ENCODE measurements around the gene BTBD8.

Gene BTBD8

DNA sequence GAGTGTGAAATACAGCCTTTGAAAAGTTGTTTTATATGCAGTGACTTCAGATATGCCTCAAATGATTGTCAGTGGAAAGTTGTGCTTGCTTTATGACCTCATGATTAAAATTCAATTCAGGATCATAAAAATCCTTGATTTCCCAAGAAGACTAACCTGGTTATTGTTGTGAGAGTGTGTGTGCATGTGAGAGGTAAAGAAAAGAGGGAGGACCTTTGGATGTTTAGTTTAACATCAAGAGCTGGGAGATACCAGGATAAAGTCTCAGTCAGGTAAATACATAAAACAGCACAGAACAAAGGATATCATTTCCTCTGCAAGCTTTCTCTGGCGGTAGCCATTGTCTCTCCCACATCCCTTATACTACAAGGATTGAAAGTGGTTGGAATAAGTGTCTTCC is 14.4 kb downstream of the BTBD8 start:
- DNase-seq, result no peak

DNA sequence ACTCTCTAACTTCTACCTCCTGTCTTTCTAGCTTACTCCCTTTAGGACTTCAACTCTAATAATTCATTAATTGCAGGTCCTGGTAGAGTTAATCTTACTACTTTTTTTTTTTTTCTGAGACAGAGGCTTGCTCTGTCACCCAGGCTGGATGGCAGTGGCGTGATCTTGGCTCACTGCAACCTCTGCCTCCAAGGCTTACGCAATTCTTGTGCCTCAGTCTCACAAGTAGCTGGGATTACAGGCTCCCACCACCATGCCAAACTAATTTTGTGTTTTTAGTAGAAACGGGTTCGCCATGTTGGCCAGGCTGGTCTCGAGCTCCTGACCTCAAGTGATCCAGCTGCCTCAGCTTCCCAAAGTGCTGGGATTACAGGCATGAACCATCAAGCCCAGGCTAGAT is 15.7 kb downstream of the BTBD8 start:
- DNase-seq, result no peak

DNA sequence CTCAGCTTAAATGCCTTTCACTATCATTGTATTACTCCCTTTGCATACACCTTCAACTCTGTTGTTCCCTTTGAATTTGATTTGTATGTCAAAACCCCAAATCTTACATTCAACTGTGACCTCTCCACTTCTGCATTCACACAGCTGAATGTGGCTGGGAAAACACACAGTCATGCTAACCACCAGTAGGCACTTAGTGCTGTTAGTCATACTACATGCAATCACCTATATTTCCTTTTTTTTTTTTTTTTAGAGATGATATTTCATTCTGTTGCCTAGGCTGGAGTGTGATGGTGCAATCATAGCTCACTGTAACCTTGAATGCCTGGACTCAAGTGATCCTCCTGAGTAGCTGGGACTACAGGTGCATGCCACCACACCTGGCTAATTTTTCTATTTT is 16.2 kb downstream of the BTBD8 start:
- DNase-seq, result no peak

DNA sequence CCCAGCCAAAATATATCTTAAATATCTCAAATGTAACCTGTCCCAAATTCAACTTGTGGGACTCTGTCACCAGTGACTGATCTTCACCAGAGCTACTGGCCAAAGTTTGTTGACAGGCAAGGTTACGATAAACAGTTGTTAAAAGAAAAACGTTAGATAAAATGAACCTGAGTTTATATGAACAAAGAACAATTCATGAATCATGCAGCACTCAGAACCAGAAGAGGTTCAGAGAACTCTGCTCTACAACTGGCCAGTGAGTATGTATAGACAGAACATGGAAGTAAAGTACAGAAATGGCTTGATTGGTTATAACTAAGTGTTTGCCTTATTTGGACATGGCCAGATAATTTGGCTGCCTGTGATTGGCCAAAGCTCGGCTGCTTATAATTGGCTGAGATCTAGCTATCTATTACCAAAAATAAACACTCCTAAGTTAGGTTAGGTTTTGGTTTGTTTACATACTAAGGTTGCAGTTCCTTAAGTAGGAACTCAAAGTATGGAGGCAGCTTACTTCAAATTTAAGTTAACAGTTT is 25.5 kb downstream of the BTBD8 start:
- no peak for DNase-seq

DNA sequence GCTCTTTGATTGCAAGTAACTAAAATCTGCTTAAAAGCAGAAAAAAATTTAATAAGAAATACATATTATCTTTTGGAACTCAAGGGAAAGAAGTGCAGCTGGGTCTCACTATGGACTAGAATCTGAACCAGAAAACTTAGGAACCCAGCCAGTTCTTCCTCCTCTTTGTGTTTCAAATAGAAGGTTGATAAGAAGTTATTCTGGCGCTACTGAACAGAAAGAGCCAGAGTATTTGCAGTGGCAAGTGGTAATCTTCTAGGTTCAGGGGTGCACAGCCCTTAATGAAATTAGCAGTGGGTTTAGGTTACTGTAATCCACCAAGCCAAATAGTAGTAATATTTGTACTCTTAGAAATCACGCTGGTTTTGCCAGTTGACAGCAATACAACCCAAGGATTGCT is 28.5 kb downstream of the BTBD8 start:
- DNase-seq, result no peak

DNA sequence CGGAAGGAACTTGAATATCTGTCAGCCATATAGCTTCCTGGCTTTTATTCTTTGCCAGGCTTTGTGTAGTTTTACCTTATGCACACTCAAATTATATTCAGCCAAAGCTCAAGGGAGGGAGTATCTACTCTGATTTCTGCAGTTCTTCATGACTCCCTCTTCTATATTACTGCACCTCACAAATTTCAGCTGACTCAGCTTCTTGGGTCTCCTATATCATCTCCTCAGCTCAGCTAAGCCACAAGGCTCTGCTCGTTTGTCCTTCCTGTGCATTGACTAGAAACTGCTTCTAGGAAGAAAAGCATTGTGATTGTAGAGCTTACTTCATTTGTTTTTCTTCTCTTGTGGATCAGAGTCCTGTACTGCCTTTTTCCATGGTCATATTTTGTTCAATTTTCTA is 37.4 kb downstream of the BTBD8 start:
- DNase-seq, result no peak

DNA sequence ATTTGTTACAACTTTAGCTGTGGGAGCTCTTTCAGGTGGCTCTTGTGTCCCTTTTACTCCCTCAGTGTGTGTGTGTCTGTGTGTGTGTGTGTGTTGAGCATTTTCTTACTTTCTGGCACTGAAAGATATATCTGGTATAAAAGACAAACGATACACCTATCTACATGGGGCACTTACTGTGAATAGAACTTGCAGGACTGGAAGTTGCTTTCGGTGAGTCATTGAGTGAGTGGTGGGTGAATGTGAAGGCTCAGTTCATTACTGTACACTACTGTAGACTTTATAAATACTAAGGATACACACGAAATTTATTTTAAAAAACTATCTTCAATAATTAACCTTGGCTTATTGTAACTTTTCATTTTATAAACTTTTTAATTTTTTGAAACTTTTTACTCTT is 38.7 kb downstream of the BTBD8 start:
- no peak for DNase-seq

DNA sequence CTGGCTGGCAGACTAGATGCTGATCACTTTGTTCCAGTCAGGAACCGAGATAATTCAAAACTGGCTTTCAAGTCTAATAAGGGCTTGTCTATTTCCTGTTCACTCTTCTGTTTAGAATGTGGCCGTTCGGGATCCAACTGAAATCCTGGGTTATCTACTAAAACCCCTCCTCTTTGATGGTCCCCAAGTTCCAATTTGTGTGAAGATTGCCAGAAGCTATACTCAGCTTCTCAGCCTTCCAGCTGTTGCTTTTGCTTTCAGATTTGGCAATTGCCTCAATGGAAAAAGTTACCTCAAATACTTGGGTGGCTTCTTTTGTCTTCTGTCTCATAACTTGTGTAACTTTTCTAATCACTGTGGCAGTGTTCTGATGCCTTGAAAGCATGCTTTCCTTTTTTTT is 43.7 kb downstream of the BTBD8 start:
- DNase-seq, result no peak

DNA sequence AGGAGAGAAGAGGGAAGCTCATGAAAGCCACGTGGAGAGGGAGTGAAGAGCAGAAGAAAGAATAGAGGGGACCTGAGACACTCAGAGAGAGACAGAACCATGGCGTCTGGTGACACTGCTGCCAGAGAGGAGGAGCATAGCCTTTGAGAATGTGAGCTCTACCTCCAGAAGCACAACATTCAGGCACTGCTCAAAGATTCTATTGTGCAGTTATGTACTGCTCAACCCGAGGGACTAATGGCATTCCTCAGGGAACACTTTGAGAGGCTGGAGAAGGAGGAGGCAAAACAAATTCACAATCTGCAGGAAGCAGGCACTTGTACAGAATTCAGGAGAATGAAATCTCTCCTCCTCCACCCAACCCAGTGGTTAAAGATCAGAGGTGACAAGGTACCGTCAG is 45.1 kb downstream of the BTBD8 start:
- DNase-seq, result no peak

DNA sequence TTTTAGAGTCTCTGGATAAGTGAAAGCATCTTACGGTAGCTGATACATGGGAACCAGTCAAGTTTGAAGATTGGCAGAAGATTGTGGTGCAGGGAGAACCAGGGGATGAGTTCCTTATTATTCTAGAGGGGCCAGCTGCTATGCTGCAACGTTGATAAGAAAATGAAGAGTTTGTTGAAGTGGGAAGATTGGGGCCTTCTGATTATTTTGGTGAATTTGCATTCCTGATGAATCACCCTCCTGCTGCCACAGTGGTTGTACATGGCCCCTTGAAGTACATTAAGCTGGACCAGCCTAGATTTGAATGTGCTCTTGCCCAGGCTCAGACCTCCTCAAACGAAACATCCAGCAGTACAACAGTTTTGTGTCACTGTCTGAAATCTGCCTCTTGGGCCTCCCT is 45.9 kb downstream of the BTBD8 start:
- no peak for DNase-seq

DNA sequence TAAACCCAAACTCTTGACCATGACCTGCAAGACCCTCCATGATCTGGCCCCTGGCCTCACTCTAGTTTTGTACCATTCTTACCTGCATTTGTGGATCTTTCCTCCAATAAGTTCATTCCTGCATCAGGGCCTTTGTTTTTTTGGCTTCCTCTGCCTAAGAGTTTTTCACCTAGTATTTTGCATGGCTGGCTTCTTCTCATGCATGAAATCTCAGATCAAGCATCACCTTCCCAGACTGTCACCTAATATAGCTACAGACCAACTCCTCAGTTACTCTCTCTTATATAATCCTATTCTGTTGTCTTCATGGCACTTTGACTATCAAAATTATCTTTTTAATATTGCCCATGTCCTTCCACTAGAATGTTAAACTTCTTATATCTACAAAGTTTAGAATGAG is 54.2 kb downstream of the BTBD8 start:
- no peak for DNase-seq

DNA sequence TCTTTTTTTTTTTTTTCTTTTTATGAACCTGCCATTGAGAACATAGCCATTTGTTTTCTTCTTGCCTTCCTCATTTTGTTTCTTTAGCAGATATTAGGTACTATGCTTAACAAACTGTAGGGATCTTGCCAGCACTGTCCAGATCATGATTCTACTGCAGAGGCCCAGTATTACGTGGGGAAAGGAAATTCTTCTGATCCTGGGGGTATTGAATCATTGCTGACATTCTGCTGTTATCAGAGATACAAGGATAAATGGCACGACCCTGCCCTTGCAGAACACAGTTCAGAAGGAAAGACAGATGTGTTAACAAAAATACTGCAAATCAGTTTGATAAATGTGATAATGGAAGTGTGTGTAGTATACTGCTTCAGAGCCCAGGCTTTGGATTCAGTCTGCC is 56.2 kb downstream of the BTBD8 start:
- no peak for DNase-seq

DNA sequence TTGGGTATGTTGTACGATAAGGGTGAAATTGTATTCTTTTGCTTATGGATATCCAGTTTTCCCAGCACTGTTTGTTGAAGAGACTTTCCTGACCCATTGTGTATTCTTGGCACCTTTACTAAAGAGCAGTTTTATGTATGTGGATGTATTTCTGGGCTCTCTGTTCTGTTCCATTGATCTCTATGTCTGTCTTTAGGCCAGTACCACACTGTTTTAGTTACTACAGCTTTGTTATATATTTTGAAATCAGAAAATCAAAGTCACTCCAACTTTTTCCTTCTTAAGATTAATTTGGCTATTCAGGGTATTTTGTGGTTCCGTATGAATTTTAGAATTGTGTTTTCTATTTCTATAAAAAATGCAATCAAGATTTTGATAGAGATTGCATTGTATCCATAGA is 74.8 kb downstream of the BTBD8 start:
- no peak for DNase-seq

DNA sequence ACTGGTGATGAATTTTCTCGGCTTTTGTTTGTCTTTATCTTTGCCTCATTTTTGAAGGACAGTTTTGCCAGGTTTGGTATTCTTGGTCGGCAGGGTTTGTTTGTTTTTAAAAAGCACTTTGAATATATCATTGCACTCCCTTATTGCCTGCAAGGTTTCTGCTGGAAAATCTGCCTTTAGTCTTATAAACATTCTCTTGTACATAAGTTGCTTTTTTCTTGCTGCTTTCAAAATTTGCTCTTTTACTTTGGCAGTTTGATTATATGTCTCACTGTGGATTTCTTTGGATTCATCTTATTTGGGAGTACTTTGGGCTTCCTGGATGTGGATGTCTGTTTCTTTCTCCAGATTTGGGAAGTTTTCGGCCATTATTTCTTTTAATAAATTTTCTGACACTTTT is 79.4 kb downstream of the BTBD8 start:
- DNase-seq, result no peak

DNA sequence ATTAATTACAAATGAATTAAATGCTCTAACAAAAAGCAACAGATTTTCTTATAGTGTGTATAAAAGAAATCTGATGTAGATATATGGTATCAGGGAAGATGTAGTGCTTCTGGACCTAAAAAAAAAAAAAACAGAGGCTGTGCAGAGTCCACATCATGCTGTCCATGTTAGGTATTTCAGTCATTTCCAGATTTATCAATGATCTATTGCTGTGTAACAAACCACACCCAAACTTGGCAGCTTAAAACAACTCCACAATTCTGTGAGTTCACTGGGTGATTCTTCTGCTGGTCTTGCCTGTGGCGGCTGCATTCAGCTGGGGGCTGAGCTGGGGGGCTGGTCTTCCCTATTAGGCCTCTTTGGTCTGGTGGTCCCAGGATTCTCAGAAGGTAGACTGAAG is 85.2 kb downstream of the BTBD8 start:
- no peak for DNase-seq

DNA sequence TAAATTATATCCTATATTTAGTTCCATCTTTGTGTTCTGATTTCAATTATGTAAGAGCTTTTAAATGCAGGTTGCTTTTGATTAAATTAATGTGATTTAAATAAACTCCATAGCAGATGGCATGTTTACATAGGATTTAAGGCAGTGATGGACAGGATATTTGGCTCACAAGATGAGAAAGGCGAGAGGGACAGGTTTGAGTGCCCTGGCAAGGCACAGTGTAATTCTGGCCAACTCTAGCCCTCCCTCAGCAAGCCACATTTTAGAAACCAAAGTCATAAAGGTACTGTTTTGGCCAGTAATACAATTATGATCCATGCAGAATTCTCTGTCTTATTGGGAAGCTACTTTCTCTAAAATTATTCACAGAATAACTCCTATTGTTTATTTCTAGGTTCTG is 87.0 kb downstream of the BTBD8 start:
- DNase-seq, result no peak

DNA sequence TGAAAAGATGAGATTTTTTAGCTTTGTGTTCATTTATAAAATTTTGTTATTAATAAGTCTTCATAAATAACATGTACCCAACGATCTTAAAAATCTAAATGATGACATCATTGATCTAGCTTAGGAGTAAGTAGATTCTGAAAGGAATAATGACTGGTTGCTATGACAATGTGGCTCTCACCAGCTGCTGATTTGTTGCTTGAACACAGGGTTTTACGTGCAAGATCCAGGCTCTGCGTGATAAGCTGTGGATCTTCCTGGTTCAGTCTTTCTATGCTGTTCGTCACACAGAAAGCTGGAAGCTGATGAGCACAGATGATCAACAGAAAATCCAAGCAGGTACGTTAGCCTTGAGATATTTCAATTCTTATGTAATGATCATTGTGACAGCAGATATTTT is 88.5 kb downstream of the BTBD8 start:
- no peak for DNase-seq

DNA sequence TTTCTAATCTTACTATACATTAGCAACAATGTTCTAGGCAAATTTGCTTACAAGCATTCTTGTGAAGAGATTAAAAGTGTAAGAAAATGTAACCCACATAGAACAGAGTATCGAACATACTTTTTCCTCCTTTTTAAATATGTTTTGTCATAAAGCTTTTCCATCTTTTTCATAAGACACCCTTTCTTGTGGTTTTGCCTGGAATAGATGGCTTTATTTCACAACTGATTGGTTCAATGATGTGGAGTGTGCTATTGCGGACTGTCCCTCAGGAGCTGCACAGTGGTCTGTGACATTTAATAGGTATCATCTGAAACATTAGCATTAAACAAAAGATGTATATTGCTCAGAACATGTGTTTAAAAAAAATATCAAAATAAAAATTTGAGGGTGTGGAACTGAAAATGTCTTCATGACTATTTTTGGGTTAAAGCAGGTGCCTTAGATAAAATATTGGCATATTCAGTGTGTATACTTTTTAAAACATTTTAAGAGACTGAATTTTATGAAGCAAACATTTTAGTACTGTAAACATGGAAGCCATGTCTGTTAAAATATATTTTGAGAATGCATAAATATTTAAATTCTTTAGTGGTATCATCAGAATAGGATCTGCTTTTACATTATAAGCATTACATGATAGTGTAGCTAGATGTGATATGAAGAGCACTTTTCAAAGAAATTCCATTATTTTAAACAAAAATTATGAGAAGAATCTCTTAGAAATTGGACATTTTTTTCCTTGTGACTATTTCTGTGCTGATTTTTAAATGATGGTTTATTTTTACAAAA is 89.3 kb downstream of the BTBD8 start:
- DNase-seq, result no peak

DNA sequence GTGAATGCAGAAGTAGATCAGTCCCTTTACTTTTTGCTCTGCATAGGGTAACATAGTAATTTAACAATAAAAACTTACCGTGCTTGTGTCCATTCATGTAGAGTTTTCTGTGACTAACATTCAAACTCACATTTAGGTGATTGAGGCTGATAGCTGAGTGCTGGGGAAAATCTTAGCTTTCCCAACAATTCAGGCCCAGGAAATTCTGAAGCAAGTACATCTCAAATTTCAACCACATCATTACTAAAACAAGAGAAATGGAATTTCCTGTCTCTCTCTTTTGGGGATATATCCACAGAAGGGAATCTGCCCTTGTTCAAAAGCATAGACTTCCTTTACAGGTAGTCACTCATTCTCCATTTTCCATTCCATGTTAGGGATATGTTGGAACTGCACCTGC is 104.5 kb downstream of the BTBD8 start:
- DNase-seq, result no peak

DNA sequence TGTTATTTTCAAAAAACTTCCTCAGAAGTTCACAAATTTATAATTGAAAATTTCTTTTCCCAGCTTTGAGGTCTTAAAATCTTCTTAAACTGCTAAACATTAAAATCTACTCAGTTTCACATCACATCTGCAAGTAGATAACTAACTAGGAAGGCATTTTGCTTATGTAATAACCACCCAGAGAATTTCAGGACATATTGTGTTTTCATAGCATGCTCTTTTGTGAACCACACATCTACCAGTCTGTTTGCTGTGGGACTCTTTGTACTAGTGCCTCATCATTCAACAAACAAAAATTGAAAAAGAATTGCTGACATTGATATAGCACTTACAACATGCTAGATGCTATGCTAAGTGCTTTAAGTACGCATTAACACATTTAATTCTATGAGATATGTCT is 105.9 kb downstream of the BTBD8 start:
- no peak for DNase-seq

DNA sequence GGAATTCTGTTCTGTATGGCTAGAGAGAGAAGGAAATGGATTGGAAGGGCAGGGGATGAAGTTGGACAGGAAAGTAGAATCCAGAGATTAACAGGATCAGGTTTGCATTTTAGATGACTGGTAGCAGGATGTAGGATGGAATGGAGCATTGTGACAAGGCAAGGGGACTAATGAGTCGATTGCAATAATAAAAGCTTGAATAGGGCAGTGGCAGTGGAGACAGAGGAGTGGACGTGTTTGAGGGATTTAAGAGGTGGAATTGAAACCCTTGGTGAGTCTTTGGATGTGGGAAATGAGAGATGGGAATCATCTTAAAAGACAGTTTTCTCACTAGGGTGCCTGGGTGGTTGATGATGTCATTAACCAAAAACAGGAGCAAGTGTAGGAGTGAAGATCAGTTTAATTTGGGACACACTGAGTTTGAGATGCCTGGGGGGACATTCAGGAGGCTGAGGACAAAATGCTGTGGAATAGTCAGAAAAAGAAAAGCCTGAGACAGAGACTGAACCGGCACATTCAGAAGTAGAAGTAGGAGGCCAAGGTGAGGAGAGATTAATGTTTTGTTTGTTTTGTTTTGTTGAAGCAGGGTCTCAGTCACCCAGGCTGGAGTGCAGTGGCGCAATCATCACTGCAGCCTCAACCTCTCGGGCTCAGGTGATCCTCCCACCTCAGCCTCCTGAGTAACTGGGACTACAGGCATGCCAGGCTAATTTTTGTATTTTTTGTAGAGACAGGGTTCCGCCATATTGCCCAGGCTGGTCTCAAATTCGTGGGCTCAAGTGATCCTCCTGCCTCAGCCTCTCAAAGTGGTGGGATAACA is 108.5 kb downstream of the BTBD8 start:
- no peak for DNase-seq

DNA sequence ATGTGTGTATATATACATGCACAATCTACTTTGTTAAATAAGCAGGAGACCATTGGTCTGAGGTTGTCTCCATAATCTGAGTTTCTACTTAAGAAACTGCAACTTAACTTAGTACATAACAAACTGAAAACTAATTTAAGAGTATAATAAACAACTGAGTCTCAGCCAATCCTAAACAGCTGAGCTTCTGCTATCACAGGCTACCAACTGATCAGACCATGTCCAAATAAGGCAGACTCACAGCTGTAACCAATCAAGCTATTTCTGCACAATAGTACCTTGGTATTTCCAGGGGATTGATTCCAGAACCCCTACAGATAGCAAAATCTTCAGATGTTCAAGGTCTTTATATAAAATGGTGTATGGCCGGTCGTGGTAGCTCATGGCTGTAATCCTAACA is 111.6 kb downstream of the BTBD8 start:
- DNase-seq, result no peak

DNA sequence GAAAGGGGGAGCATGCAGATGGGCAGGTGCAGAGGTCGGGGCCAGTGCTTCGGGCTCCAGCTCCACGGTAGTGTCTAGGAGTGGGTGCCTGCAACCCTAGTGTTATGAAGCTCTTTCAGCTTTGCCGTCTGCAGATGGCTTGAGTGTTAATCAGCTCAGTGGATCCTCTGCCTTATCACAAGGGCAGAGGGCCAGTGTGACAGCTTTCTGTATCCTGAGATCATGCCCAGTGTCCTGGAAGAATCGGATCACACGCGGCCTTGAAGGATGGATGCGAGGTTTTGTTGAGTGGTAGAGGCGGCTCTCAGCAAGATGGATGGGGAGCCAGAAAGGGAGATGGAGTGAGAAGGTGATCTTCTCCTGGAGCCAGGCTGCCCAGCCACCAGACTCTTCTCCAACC is 112.1 kb downstream of the BTBD8 start:
- no peak for DNase-seq

DNA sequence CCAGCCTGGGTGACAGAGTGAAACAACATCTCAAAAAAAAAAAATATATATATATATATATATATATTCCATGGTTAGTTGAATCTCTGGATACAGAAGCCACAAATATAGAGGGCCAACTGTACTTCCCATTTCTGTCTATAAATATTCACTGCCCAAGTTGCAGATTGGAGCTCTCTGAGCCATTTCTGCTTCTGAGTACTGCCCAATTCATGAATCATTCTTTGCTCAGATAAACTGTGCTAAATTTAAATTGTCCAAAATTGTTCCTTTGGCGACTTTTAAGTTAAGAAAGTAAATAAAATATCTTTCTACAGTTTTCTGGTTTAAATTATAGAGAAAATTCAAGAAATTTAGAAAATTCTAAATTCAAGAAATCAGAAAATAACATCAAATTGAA is 114.4 kb downstream of the BTBD8 start:
- no peak for DNase-seq
